Neural progenitor cell (in vitro differentiated cells): ENCODE measurements around the gene STK33.

ENCODE experiments used
- EZH2 ChIP-seq: fragments of 200-600 bp; sonication (generic); IDR thresholded peaks from 2 replicates; pipeline ENCODE4 v1.6.1; 2017; ENCODE audit warnings: antibody characterized with exemption, mild to moderate bottlenecking, moderate library complexity
- TF ChIP-seq, protein P1 (sequence below): fragments of 200-600 bp; sonication (generic); IDR thresholded peaks from 2 replicates; pipeline ENCODE4 v1.5.1; 2017; ENCODE audit warnings: antibody characterized with exemption, mild to moderate bottlenecking

DNA sequence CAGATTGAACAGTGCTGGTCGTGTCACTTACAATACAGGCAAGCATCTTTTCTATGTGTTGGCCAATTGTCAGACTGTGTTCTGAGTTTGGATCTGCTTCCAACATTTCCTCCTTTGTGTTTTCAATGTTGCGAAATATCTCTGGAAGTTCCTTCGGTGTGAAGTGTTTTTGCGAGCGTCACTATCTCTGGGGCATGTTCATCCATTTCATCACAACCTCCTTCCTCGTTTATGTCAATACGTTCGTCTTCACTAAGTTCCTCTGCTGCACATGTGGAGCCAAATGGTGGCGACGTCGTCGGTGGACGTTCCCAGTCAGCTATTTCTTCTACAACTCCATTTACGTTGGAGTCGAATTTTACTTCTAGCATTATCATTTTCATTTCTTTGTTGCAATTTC lies 230.1 kb downstream of the STK33 start:
- TF ChIP-seq, protein P1, sequence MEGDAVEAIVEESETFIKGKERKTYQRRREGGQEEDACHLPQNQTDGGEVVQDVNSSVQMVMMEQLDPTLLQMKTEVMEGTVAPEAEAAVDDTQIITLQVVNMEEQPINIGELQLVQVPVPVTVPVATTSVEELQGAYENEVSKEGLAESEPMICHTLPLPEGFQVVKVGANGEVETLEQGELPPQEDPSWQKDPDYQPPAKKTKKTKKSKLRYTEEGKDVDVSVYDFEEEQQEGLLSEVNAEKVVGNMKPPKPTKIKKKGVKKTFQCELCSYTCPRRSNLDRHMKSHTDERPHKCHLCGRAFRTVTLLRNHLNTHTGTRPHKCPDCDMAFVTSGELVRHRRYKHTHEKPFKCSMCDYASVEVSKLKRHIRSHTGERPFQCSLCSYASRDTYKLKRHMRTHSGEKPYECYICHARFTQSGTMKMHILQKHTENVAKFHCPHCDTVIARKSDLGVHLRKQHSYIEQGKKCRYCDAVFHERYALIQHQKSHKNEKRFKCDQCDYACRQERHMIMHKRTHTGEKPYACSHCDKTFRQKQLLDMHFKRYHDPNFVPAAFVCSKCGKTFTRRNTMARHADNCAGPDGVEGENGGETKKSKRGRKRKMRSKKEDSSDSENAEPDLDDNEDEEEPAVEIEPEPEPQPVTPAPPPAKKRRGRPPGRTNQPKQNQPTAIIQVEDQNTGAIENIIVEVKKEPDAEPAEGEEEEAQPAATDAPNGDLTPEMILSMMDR = no peak
- TF ChIP-seq EZH2 = no peak
